ENCODE measurements around the gene PCDHGA2.

- no peak for TF ChIP-seq POLR2A (IDR thresholded peaks at IDR 0.05; ENCODE audit: low read depth, low read length)
- no peak for TF ChIP-seq POU2F2 (IDR thresholded peaks at IDR 0.05; ENCODE audit: low read depth, low read length)
- no peak for TF ChIP-seq POLR2AphosphoS5 (IDR thresholded peaks at IDR 0.05; ENCODE audit: low read depth, low read length)
- TF ChIP-seq TAF1 (IDR thresholded peaks at IDR 0.05; ENCODE audit: low read depth, low read length), result no peak
- TF ChIP-seq SPI1 (IDR thresholded peaks at IDR 0.05; ENCODE audit: low read depth, low read length), result no peak
Measured at GRCh38 chr5:141326088-141326854, 12.3 kb upstream of the PCDHGA2 start.
